Ectodermal cell (in vitro differentiated cells): ENCODE measurements around the gene NRAP.
"Not testable (repeated sequence)": the region's sequence is repeated elsewhere in the genome, so short reads cannot be mapped to it uniquely, and the experiment has no call there.

ENCODE experiments used
- H3K27ac ChIP-seq: 2 replicates; pipeline ENCODE4 v1.7.0; 2013; ENCODE audit warnings: mild to moderate bottlenecking, low read depth, low read length; ENCODE audit not compliant: insufficient read depth, poor library complexity, severe bottlenecking
- H3K27me3 ChIP-seq: 2 replicates; pipeline ENCODE4 v1.7.0; 2013; ENCODE audit warnings: mild to moderate bottlenecking, low read length; ENCODE audit not compliant: insufficient read depth, control insufficient read depth, poor library complexity, severe bottlenecking
- H3K36me3 ChIP-seq: one replicate; pipeline ENCODE4 v1.7.0; 2013; ENCODE audit warnings: low read length; ENCODE audit not compliant: control insufficient read depth, insufficient read depth
- H3K4me1 ChIP-seq: one replicate; pipeline ENCODE4 v1.7.0; 2013; ENCODE audit warnings: low read length; ENCODE audit not compliant: control insufficient read depth, insufficient read depth
- H3K4me3 ChIP-seq: 2 replicates; pipeline ENCODE4 v1.7.0; 2013; ENCODE audit warnings: low read depth, low read length, control low read depth; ENCODE audit not compliant: insufficient read depth
- H3K9me3 ChIP-seq: 2 replicates; pipeline ENCODE4 v1.7.0; 2013; ENCODE audit warnings: mild to moderate bottlenecking, low read length, moderate library complexity; ENCODE audit not compliant: control insufficient read depth
- WGBS, 2 experiments: methylation state at CpG; one replicate each; pipeline ENCODE4 v1.1.7; 2013; ENCODE audit warnings: missing lambda C conversion rate in 2 of 2; 5-methylcytosine and 5-hydroxymethylcytosine counted together

The NRAP gene

GRCh38 chr10:113656896-113657295 is 6.9 kb downstream of the NRAP start:
- no peaks in the 10 kb centered on the region for H3K36me3 ChIP-seq
- no peak overlapping the region for H3K27ac ChIP-seq
- H3K27me3 ChIP-seq: no peaks in the 10 kb centered on the region
- no peak overlapping the region for H3K4me3 ChIP-seq
- H3K9me3 ChIP-seq: no peaks in the 10 kb centered on the region
- no peaks in the 10 kb centered on the region for H3K4me1 ChIP-seq
- WGBS, 2 experiments: 75 to 82% methylated on average over 2 of the region's 2 CpGs

GRCh38 chr10:113652456-113652855 is 11.4 kb downstream of the NRAP start:
- WGBS, 2 experiments: 94 to 100% methylated on average over 2 to 3 of the region's 3 CpGs
- H3K27me3 ChIP-seq, H3K9me3 ChIP-seq, H3K27ac ChIP-seq, H3K4me1 ChIP-seq, H3K4me3 ChIP-seq, H3K36me3 ChIP-seq: not testable (repeated sequence)

DNA sequence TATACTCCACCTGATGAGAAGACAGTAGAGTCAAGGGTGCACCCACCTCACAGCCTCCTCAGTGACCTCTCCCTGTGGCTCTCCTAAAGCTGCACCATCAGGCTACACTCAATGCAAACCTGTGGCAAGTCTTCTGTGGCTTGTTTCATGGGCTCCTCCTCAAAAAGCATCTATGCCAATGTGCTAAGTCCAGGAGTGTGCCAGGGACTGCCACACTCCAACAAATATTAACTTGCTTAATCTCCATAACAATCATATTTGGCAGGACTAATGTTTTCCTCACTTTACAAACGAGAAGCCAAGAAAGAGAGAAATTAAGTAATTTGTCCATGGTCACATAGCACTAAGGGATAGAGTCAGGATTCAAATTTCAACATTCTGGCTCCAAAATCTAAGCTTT is 11.9 kb downstream of the NRAP start:
- H3K4me3 ChIP-seq: no peak overlapping the region
- no peaks in the 10 kb centered on the region for H3K27me3 ChIP-seq
- H3K4me1 ChIP-seq: no peaks in the 10 kb centered on the region
- no peaks in the 10 kb centered on the region for H3K9me3 ChIP-seq
- no peaks in the 10 kb centered on the region for H3K36me3 ChIP-seq
- H3K27ac ChIP-seq: no peak overlapping the region
- 86 to 92% methylated on average over 1 of the region's 1 CpG for WGBS, 2 experiments

- WGBS, 2 experiments: 77 to 88% methylated on average over 2 of the region's 2 CpGs
- H3K27me3 ChIP-seq: no peaks in the 10 kb centered on the region
- H3K4me1 ChIP-seq: no peaks in the 10 kb centered on the region
- H3K27ac ChIP-seq: no peak overlapping the region
- no peaks in the 10 kb centered on the region for H3K9me3 ChIP-seq
- H3K36me3 ChIP-seq: no peaks in the 10 kb centered on the region
- no peak overlapping the region for H3K4me3 ChIP-seq
Observed at GRCh38 chr10:113651021-113651420, 12.8 kb downstream of the NRAP start.

DNA sequence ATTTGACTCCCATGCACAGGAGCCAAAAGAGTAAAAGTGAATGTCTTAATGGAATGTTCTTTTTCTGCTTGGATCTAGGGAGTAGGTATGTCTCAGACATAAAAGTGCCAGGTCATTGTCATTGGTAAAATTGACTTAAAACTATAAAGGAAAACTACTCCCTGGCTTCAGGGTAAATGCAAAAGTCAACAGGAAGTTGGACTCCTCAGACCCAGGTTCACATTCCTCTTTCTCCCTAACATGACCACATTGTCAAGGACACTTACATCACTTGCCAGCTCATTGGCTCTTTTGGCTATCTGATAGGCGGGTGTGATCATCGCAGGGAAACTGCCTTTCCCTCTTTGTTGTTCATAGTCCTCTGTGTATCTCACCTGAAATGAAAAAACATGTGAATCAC is 13.7 kb downstream of the NRAP start:
- Histone ChIP-seq H3K9me3 (no peaks in the 10 kb centered on the region), H3K4me1 (no peaks in the 10 kb centered on the region), H3K4me3 (no peak overlapping the region), H3K27ac (no peak overlapping the region), H3K27me3 (no peaks in the 10 kb centered on the region), H3K36me3 (no peaks in the 10 kb centered on the region)
- WGBS, 2 experiments: 89 to 96% methylated on average over 2 of the region's 2 CpGs

DNA sequence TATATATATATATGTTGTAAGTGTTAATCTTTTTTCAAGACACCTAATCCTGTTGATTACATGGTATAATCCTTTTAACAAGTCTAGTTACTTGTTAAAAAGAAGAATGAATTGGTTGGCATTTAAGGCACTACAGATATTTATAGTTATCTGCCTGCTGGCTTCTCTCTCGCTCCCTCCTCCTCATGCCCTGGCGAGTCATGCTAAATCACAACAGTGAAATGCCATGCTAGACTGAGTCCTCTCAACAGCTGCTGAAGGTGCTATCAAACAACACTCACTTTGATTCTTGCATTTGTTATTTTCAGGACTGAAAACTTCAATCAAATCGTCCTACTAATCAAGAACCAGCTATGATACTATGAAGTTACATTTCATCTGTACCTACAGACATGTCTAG is 15.4 kb downstream of the NRAP start:
- Histone ChIP-seq H3K36me3 (no peaks in the 10 kb centered on the region), H3K27me3 (no peaks in the 10 kb centered on the region), H3K4me1 (no peaks in the 10 kb centered on the region), H3K9me3 (no peaks in the 10 kb centered on the region), H3K27ac (no peak overlapping the region), H3K4me3 (no peak overlapping the region)
- WGBS, 2 experiments: 71 to 74% methylated on average over 3 of the region's 3 CpGs

GRCh38 chr10:113647812-113648211 is 16.0 kb downstream of the NRAP start:
- H3K9me3 ChIP-seq: no peaks in the 10 kb centered on the region
- no peak overlapping the region for H3K4me3 ChIP-seq
- no peaks in the 10 kb centered on the region for H3K36me3 ChIP-seq
- H3K4me1 ChIP-seq: no peaks in the 10 kb centered on the region
- no peaks in the 10 kb centered on the region for H3K27me3 ChIP-seq
- WGBS, 2 experiments: 83 to 84% methylated on average over 3 of the region's 3 CpGs
- no peak overlapping the region for H3K27ac ChIP-seq

DNA sequence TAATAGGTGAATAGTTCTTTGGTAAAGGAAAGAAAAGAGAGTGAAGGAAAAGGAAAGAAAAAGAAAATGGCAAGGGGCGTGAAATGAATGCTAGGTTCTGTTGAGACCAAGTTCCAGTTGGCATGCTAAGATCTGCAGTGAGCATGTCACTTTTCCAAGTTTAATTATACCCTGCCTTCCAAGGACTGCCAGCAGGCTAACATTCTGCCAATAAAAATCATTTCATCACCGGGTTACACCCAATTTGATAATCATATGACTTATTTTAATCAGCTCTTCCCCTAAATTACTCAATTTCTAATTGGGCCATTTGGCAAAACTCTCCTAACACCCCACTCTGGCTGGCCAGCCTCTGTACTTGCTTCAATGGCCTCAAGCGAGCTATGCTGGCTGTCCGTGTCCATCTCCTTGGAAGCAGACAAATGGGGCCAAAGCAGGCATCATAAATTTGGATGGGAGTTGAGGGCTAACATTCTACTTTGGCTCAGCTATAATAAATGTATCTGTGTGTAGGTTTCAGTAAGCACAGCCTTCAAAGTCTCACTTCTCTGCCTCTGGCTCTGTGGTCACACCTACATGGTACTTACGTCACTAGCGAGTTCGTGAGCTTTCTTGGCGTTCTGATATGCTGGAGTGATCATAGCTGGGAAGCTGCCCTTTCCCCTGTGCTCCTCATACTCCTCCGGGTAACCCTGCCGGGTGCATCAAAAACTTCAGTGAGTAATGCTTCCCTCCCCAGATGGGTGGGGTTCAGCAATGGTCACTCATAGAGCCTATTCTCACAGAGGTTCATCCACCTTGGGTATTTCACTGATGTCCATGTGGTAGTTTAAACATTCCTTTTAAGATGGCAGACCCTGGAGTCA is 17.3 kb downstream of the NRAP start:
- Histone ChIP-seq H3K36me3 (no peaks in the 10 kb centered on the region), H3K27me3 (no peaks in the 10 kb centered on the region), H3K4me3 (no peak overlapping the region), H3K9me3 (no peaks in the 10 kb centered on the region), H3K27ac (no peak overlapping the region), H3K4me1 (no peaks in the 10 kb centered on the region)
- WGBS, 2 experiments: 94 to 95% methylated on average over 10 of the region's 10 CpGs

GRCh38 chr10:113644185-113645120 is 19.4 kb downstream of the NRAP start:
- no peak overlapping the region for H3K27ac ChIP-seq
- no peak overlapping the region for H3K4me3 ChIP-seq
- H3K9me3 ChIP-seq: no peaks in the 10 kb centered on the region
- H3K36me3 ChIP-seq: no peaks in the 10 kb centered on the region
- H3K4me1 ChIP-seq: no peaks in the 10 kb centered on the region
- WGBS, 2 experiments: 67 to 78% methylated on average over 6 to 7 of the region's 7 CpGs
- H3K27me3 ChIP-seq: no peaks in the 10 kb centered on the region

- H3K27ac ChIP-seq: no peak overlapping the region
- H3K27me3 ChIP-seq: no peaks in the 10 kb centered on the region
- no peaks in the 10 kb centered on the region for H3K4me1 ChIP-seq
- no peaks in the 10 kb centered on the region for H3K9me3 ChIP-seq
- no peak overlapping the region for H3K4me3 ChIP-seq
- no peaks in the 10 kb centered on the region for H3K36me3 ChIP-seq
- 89 to 100% methylated on average over 1 to 4 of the region's 4 CpGs for WGBS, 2 experiments
Observed at GRCh38 chr10:113643183-113643582, 20.7 kb downstream of the NRAP start.
